SK-N-SH (cell line): ENCODE measurements around the gene VMP1. TPM values are rescaled to one million over a fixed set of nuclear protein-coding genes. Genes with fewer than 3 reads are reported as not detected.
A peak's percentile ranks its signal among the peaks of the same experiment; 100 is the strongest.
"Not testable (repeated sequence)": the region's sequence is repeated elsewhere in the genome, so short reads cannot be mapped to it uniquely, and the experiment has no call there.

ENCODE experiments used
- CTCF ChIA-PET: fragments of 300-600, 350-600 bp; formaldehyde crosslinking; extraction: SDS; loops from one replicate; lab custom pipeline; 2021; lab: Yijun Ruan, JAX
- POLR2A ChIA-PET: fragments of 350-600 bp; sonication (Branson Sonifier 250); formaldehyde crosslinking; extraction: SDS; loops from one replicate; lab custom pipeline; 2020; ENCODE audit warnings: antibody characterized with exemption, inconsistent platforms; lab: Yijun Ruan, JAX
- DNase-seq: peaks from one replicate; pipeline ENCODE4 v3.0.0; 2012
- H2AFZ ChIP-seq: fragments of 200-600 bp; sonication (generic); 2 replicates; pipeline ENCODE4 v1.8.1; 2016; ENCODE audit warnings: antibody characterized with exemption, mild to moderate bottlenecking, low read depth
- H3F3A ChIP-seq: fragments of 200-600 bp; sonication (generic); replicated peaks from 2 replicates; pipeline ENCODE3; 2016; ENCODE audit warnings: antibody characterized with exemption, mild to moderate bottlenecking; ENCODE audit not compliant: insufficient read depth
- H3K27ac ChIP-seq, 2 experiments: fragments of 200-500 bp in 1 of 2; fragments of 200-600 bp in 1 of 2; sonication (Bioruptor generic) in 1 of 2; sonication (generic), shearing (Covaris generic) in 1 of 2; 2 replicates each; pipeline versions ENCODE4 v1.5.1 to v1.6.1; 2014 to 2016; ENCODE audit warnings: low read depth in 2 of 2, inconsistent platforms in 1 of 2, low read length in 1 of 2, mild to moderate bottlenecking in 1 of 2, mixed read lengths in 1 of 2
- H3K27me3 ChIP-seq: fragments of 200-600 bp; sonication (generic), shearing (Covaris generic); 2 replicates; pipeline ENCODE4 v1.6.1; 2016; ENCODE audit warnings: mixed run types; ENCODE audit not compliant: insufficient read depth
- H3K36me3 ChIP-seq, 2 experiments: fragments of 200-500 bp in 1 of 2; fragments of 200-600 bp in 1 of 2; sonication (Bioruptor generic) in 1 of 2; sonication (generic) in 1 of 2; replicated peaks in 1 of 2; 2 replicates each; pipeline versions ENCODE3 to v1.5.1; 2014 to 2016; ENCODE audit warnings: low read length in 1 of 2, mild to moderate bottlenecking in 1 of 2; ENCODE audit not compliant: insufficient read depth in 2 of 2, control insufficient read depth in 1 of 2
- H3K4me1 ChIP-seq, 2 experiments: fragments of 200-500 bp in 1 of 2; fragments of 200-600 bp in 1 of 2; sonication (Bioruptor generic) in 1 of 2; sonication (generic), shearing (Covaris generic) in 1 of 2; 2 replicates each; pipeline versions ENCODE4 v1.5.1 to v1.6.1; 2014 to 2016; ENCODE audit warnings: low read depth in 1 of 2, low read length in 1 of 2, mixed run types in 1 of 2; ENCODE audit not compliant: insufficient read depth in 2 of 2, control insufficient read depth in 1 of 2
- H3K4me2 ChIP-seq: fragments of 200-600 bp; sonication (generic), shearing (Covaris generic); 2 replicates; pipeline ENCODE4 v1.6.1; 2017; ENCODE audit warnings: mixed run types
- H3K4me3 ChIP-seq, 2 experiments: fragments of 200-500 bp in 1 of 2; fragments of 200-600 bp in 1 of 2; sonication (Bioruptor generic) in 1 of 2; sonication (generic), shearing (Covaris generic) in 1 of 2; 2 replicates each; pipeline versions ENCODE4 v1.5.1 to v1.8.1; 2014 to 2016; ENCODE audit warnings: low read depth in 2 of 2, inconsistent platforms in 1 of 2, low read length in 1 of 2, mild to moderate bottlenecking in 1 of 2, mixed read lengths in 1 of 2, moderate library complexity in 1 of 2
- H3K79me2 ChIP-seq: fragments of 200-600 bp; sonication (generic); 2 replicates; pipeline ENCODE4 v1.8.1; 2017; ENCODE audit warnings: mild to moderate bottlenecking; ENCODE audit not compliant: insufficient read depth
- H3K9ac ChIP-seq: fragments of 200-600 bp; sonication (generic); 2 replicates; pipeline ENCODE4 v1.6.1; 2017; ENCODE audit warnings: mixed run types
- H3K9me2 ChIP-seq: fragments of 200-600 bp; sonication (generic); 2 replicates; pipeline ENCODE4 v1.6.1; 2017; ENCODE audit warnings: mixed run types
- H3K9me3 ChIP-seq: fragments of 200-600 bp; sonication (generic); 2 replicates; pipeline ENCODE4 v1.6.1; 2017; ENCODE audit warnings: mixed run types, mild to moderate bottlenecking, moderate library complexity
- H4K20me1 ChIP-seq: fragments of 200-600 bp; sonication (generic); 2 replicates; pipeline ENCODE4 v1.6.1; 2017; ENCODE audit warnings: mild to moderate bottlenecking, mixed run types; ENCODE audit not compliant: insufficient read depth
- ELF1 ChIP-seq: IDR thresholded peaks from 2 replicates; pipeline ENCODE4 v1.4.0; 2012
- EP300 ChIP-seq, 2 experiments: IDR thresholded peaks; 2 replicates each; pipeline versions ENCODE4 v1.4.0 to v1.6.1; 2012; ENCODE audit warnings: borderline replicate concordance in 1 of 2, low read depth in 1 of 2, low read length in 1 of 2
- EZH2phosphoT487 ChIP-seq: fragments of 200-600 bp; sonication (generic); IDR thresholded peaks from 2 replicates; pipeline ENCODE4 v1.6.1; 2017; ENCODE audit warnings: low read depth, mixed run types, mild to moderate bottlenecking, antibody characterized with exemption, moderate library complexity, borderline replicate concordance
- FOSL2 ChIP-seq: IDR thresholded peaks from 2 replicates; pipeline ENCODE4 v1.4.0; 2012; ENCODE audit warnings: low read depth, mild to moderate bottlenecking, moderate library complexity, borderline replicate concordance
- IRF3 ChIP-seq: fragments of 150-350 bp; IDR thresholded peaks from 2 replicates; pipeline ENCODE4 v1.6.1; 2016; ENCODE audit warnings: mild to moderate bottlenecking, low read depth, low read length
- POLR2AphosphoS5 ChIP-seq: IDR thresholded peaks from 2 replicates; pipeline ENCODE4 v1.6.1; 2012; ENCODE audit warnings: low read depth, low read length
- RCOR1 ChIP-seq: fragments of 150-350 bp; IDR thresholded peaks from 2 replicates; pipeline ENCODE4 v1.6.1; 2017; ENCODE audit warnings: antibody characterized with exemption, low read length
- SMC3 ChIP-seq: IDR thresholded peaks from 2 replicates; pipeline ENCODE4 v1.6.1; 2012; ENCODE audit warnings: low read depth, low read length, improper control_type of control experiment
- ZBTB33 ChIP-seq: IDR thresholded peaks from 2 replicates; pipeline ENCODE4 v1.4.0; 2012; ENCODE audit warnings: low read depth, borderline replicate concordance
- WGBS: methylation state at CpG from one replicate; pipeline ENCODE4 v1.1.6; 2017; ENCODE audit warnings: low lambda C conversion rate; 5-methylcytosine and 5-hydroxymethylcytosine counted together
- polyA plus RNA-seq, 3 experiments: library from polyadenylated mRNA; depleted of rRNA; stranded (reverse); fragments of >200 nt; gene quantifications; 2 replicates each; pipeline ENCODE4 v1.2.3, GENCODE V29; 2012

VMP1 gene
- polyA plus RNA-seq, 1 of the 3 experiments (the other 2 are of a cell fraction) = 169 TPM

- TF ChIP-seq ZBTB33 (no peak), ELF1 (no peak), SMC3 (no peak), RCOR1 (no peak), POLR2AphosphoS5 (no peak), IRF3 (no peak), FOSL2 (peak; percentile 36; the same call in 1 of the 2 replicates), EP300 (IDR thresholded peaks at IDR 0.05; ENCODE audit: borderline replicate concordance in 1 of 2, low read depth in 1 of 2, low read length in 1 of 2) (no peak), EZH2phosphoT487 (no peak)
These were observed 145.9 kb downstream of the VMP1 start (continued) for GRCh38 chr17:59853168-59853918.

- not testable (repeated sequence) for H3K27me3 ChIP-seq, H3K36me3 ChIP-seq, H3K79me2 ChIP-seq, H4K20me1 ChIP-seq, DNase-seq, H3K9me2 ChIP-seq, H3K9ac ChIP-seq, H2AFZ ChIP-seq, H3K9me3 ChIP-seq, H3K4me3 ChIP-seq
- peaks cover 17% of the 10 kb centered on the region for H3F3A ChIP-seq
- 88% methylated on average over 10 of the region's 10 CpGs for WGBS
- peaks cover 11 to 18% of the 10 kb centered on the region in 2 experiments for H3K4me1 ChIP-seq
- CTCF ChIA-PET = interaction anchor here (2.0 kb wide), 1 partner anchor 49 kb away, joined by 4 read pairs; no protein-coding TSS in a partner anchor
- POLR2A ChIA-PET = interaction anchor here (0.6 to 0.7 kb wide), 2 partner anchors 55 to 154 kb away, joined by 3 to 4 read pairs; no protein-coding TSS in a partner anchor
- peak overlapping the region in 1 of 2 experiments; percentile 71; a peak in 2 of 4 replicates for H3K27ac ChIP-seq
- H3K4me2 ChIP-seq = peak overlapping the region; percentile 14; the same call in 1 of the 2 replicates
These were observed 146.7 kb downstream of the VMP1 start for GRCh38 chr17:59853919-59854729.
